GM18502 (cell line): ENCODE measurements around the gene CFAP61.
"Not testable (repeated sequence)": the region's sequence is repeated elsewhere in the genome, so short reads cannot be mapped to it uniquely, and the experiment has no call there.

Source experiments
- ATAC-seq: cut with Tn5 transposase; IDR thresholded peaks from one replicate; pipeline ENCODE4 v1.9.1; 2021; ENCODE audit warnings: mild to moderate bottlenecking; ENCODE audit not compliant: unreplicated experiment, poor library complexity

Gene CFAP61

GRCh38 chr20:20205141-20205861 lies 153.0 kb downstream of the CFAP61 start:
- no peak for ATAC-seq

- ATAC-seq = no peak
Measured at GRCh38 chr20:20205862-20206236, 153.5 kb downstream of the CFAP61 start.

- peak; percentile 64 for ATAC-seq
Measured at GRCh38 chr20:20206788-20207187, 154.5 kb downstream of the CFAP61 start.

GRCh38 chr20:20207291-20207690 lies 155.0 kb downstream of the CFAP61 start:
- no peak for ATAC-seq

- peak; percentile 79 for ATAC-seq
Measured at GRCh38 chr20:20207872-20208271, 155.5 kb downstream of the CFAP61 start.

GRCh38 chr20:20209684-20210083 lies 157.4 kb downstream of the CFAP61 start:
- no peak for ATAC-seq

- ATAC-seq = no peak
Measured at GRCh38 chr20:20210327-20210726, 158.0 kb downstream of the CFAP61 start.

- no peak for ATAC-seq
Measured at GRCh38 chr20:20210943-20211273, 158.6 kb downstream of the CFAP61 start.

GRCh38 chr20:20211274-20211987 lies 159.1 kb downstream of the CFAP61 start:
- ATAC-seq = no peak

GRCh38 chr20:20211988-20212518 lies 159.7 kb downstream of the CFAP61 start:
- ATAC-seq = no peak

- ATAC-seq = no peak
Measured at GRCh38 chr20:20212675-20213096, 160.4 kb downstream of the CFAP61 start.

- ATAC-seq = no peak
Measured at GRCh38 chr20:20213526-20214121, 161.3 kb downstream of the CFAP61 start.

- no peak for ATAC-seq
Measured at GRCh38 chr20:20214757-20215275, 162.5 kb downstream of the CFAP61 start.

- ATAC-seq = no peak
Measured at GRCh38 chr20:20215976-20216727, 163.8 kb downstream of the CFAP61 start.

- no peak for ATAC-seq
Measured at GRCh38 chr20:20216941-20217340, 164.6 kb downstream of the CFAP61 start.

- ATAC-seq = no peak
Measured at GRCh38 chr20:20217621-20218020, 165.3 kb downstream of the CFAP61 start.

GRCh38 chr20:20218106-20218505 lies 165.8 kb downstream of the CFAP61 start:
- not testable (repeated sequence) for ATAC-seq

GRCh38 chr20:20219016-20219415 lies 166.7 kb downstream of the CFAP61 start:
- no peak for ATAC-seq

- no peak for ATAC-seq
Measured at GRCh38 chr20:20220134-20220533, 167.8 kb downstream of the CFAP61 start.

GRCh38 chr20:20223981-20224380 lies 171.6 kb downstream of the CFAP61 start:
- ATAC-seq = no peak
